LNCaP clone FGC (cell line): Measurements from ENCODE around the gene RIC8A.

Experiments
- DNase-seq: peaks from one replicate; pipeline ENCODE4 v3.0.0-alpha.2; 2011; ENCODE audit warnings: low read depth
- H3K4me3 ChIP-seq: 2 replicates; pipeline ENCODE4 v1.5.1; 2011; ENCODE audit warnings: mild to moderate bottlenecking, low read depth, low read length, control low read depth
- TF ChIP-seq, protein P1 (sequence below): IDR thresholded peaks from 2 replicates; pipeline ENCODE4 v1.5.1; 2012; ENCODE audit warnings: mild to moderate bottlenecking; ENCODE audit not compliant: control insufficient read depth, insufficient read depth; ENCODE audit errors: extremely low read depth

Gene RIC8A

DNA sequence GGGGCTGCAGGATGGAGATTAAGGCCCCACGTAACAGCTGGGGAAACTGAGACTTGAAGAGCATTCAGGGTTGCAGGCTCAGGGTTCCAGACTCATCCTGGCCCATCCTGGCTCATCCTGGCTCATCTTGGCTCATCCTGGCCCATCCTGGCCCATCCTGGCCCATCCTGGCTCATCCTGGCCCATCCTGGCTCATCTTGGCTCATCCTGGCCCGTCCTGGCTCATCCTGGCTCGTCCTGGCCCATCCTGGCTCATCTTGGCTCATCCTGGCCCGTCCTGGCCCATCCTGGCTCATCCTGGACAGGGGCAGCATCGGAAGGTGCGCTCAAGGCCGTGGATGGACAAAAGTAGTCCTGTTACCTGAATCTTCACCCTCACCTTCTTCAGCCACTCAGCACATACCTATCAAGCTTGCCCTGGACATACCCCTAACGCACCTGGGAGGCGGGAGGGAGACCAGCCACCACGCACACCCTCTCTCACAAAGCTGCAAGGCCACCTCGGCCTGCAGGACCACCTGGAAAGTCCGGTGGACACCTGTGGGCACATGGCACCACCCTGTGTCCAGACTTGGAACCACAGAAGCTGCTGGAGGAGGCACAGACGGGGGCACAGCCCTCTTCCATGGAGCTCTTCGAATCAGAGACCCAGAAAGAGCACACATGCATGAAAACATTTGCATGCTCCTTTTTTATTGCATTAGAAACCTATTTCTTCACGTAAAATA lies 50.4 kb downstream of the RIC8A start:
- DNase-seq: no peak
- TF ChIP-seq, protein P1, sequence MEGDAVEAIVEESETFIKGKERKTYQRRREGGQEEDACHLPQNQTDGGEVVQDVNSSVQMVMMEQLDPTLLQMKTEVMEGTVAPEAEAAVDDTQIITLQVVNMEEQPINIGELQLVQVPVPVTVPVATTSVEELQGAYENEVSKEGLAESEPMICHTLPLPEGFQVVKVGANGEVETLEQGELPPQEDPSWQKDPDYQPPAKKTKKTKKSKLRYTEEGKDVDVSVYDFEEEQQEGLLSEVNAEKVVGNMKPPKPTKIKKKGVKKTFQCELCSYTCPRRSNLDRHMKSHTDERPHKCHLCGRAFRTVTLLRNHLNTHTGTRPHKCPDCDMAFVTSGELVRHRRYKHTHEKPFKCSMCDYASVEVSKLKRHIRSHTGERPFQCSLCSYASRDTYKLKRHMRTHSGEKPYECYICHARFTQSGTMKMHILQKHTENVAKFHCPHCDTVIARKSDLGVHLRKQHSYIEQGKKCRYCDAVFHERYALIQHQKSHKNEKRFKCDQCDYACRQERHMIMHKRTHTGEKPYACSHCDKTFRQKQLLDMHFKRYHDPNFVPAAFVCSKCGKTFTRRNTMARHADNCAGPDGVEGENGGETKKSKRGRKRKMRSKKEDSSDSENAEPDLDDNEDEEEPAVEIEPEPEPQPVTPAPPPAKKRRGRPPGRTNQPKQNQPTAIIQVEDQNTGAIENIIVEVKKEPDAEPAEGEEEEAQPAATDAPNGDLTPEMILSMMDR: peak; percentile 52

DNA sequence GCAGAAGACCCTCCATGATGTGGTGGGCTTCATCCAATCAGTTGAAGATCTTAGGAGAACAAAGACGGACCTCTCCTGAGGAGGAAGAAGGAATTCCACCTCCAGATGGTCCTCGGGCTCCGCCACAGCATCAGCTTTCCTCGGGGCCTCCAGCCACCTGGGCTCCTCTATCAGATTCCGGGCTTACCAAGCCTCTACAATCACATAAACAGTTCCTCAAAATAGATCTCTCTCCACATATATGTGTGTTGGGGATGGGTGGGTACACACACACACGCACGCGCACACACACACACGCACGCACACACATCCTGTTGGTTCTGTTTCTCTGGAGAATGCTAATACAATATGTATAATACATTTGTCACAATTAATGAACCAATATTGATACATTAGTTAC lies 51.9 kb downstream of the RIC8A start:
- no peak for DNase-seq
- TF ChIP-seq, protein P1: no peak
- H3K4me3 ChIP-seq: no peak overlapping the region

More for the DNA sequence above, 50.4 kb downstream of the RIC8A start:
- H3K4me3 ChIP-seq: no peak overlapping the region

GRCh38 chr11:261624-262023 lies 54.1 kb downstream of the RIC8A start:
- DNase-seq: no peak
- no peak overlapping the region for H3K4me3 ChIP-seq
- TF ChIP-seq, protein P1: no peak
